ENCODE data around the gene IL17RB.

- TF ChIP-seq POLR2A (IDR thresholded peaks at IDR 0.05; ENCODE audit: low read length) (no peak), GATA1 (IDR thresholded peaks at IDR 0.05; ENCODE audit: low read depth, low read length) (no peak)
These were observed 12.7 kb upstream of the IL17RB start for GRCh38 chr3:53833700-53834099.
